Naive thymus-derived CD4-positive, alpha-beta T cell (primary cell): ENCODE data around the gene HIC1. TPM values are rescaled to one million over a fixed set of nuclear protein-coding genes. Genes with fewer than 3 reads are reported as not detected.

Source experiments
- ATAC-seq: fragments of 150-1000 bp; cut with Tn5 transposase; 2 replicates; pipeline ENCODE4 v1.10.0; 2021; ENCODE audit warnings: mild to moderate bottlenecking, moderate library complexity
- CTCF ChIA-PET: fragments of 350-600 bp; sonication (Branson Sonifier 250); formaldehyde crosslinking; loops from one replicate; lab custom pipeline; 2021; ENCODE audit warnings: antibody characterized with exemption; lab: Charles Lee
- POLR2A ChIA-PET: fragments of 350-600 bp; sonication (Branson Sonifier 250); formaldehyde crosslinking; loops from one replicate; lab custom pipeline; 2021; ENCODE audit warnings: antibody characterized with exemption, inconsistent platforms; lab: Charles Lee
- DNase-seq, 9 donors: peaks; one replicate each; pipeline versions ENCODE4 v3.0.0 to v3.0.0-alpha.2; 2020 to 2022; ENCODE audit warnings: mixed read lengths in 1 of 9
- H3K27ac ChIP-seq: one replicate; pipeline ENCODE4 v1.7.0; 2013; ENCODE audit warnings: mild to moderate bottlenecking, low read depth, low read length, moderate library complexity
- H3K27me3 ChIP-seq, 2 donors: one replicate each; pipeline ENCODE4 v1.7.0; 2013; ENCODE audit warnings: low read length in 2 of 2, mild to moderate bottlenecking in 2 of 2, moderate library complexity in 2 of 2; ENCODE audit not compliant: control insufficient read depth in 2 of 2, insufficient read depth in 2 of 2
- H3K36me3 ChIP-seq, 3 experiments: 1 replicate in 2 of 3; 2 replicates in 1 of 3; pipeline ENCODE4 v1.7.0; 2013; ENCODE audit warnings: low read length in 3 of 3, mild to moderate bottlenecking in 3 of 3, moderate library complexity in 1 of 3; ENCODE audit not compliant: insufficient read depth in 3 of 3, control insufficient read depth in 2 of 3
- H3K4me1 ChIP-seq, 2 donors: one replicate each; pipeline ENCODE4 v1.7.0; 2013; ENCODE audit warnings: low read length in 2 of 2, mild to moderate bottlenecking in 2 of 2, moderate library complexity in 1 of 2; ENCODE audit not compliant: control insufficient read depth in 2 of 2, insufficient read depth in 2 of 2
- H3K4me3 ChIP-seq: 2 replicates; pipeline ENCODE4 v1.7.0; 2013; ENCODE audit warnings: mild to moderate bottlenecking, low read length
- H3K9me3 ChIP-seq, 3 experiments: 1 replicate in 2 of 3; 2 replicates in 1 of 3; pipeline ENCODE4 v1.7.0; 2013; ENCODE audit warnings: low read length in 3 of 3; ENCODE audit not compliant: control insufficient read depth in 2 of 3
- H3K27ac Mint-ChIP-seq, 9 donors: one replicate each; pipeline ENCODE4 v1.8.0; 2020 to 2022; ENCODE audit warnings: mixed read lengths in 9 of 9, mild to moderate bottlenecking in 8 of 9, moderate library complexity in 5 of 9, inconsistent platforms in 2 of 9
- H3K27me3 Mint-ChIP-seq, 5 donors: one replicate each; pipeline ENCODE4 v1.8.0; 2021 to 2022; ENCODE audit warnings: mixed read lengths in 5 of 5, mild to moderate bottlenecking in 1 of 5
- H3K36me3 Mint-ChIP-seq, 5 donors: one replicate each; pipeline ENCODE4 v1.8.0; 2020 to 2022; ENCODE audit warnings: mixed read lengths in 5 of 5, mild to moderate bottlenecking in 3 of 5, inconsistent platforms in 1 of 5
- H3K4me1 Mint-ChIP-seq, 7 donors: one replicate each; pipeline ENCODE4 v1.8.0; 2020 to 2022; ENCODE audit warnings: mixed read lengths in 7 of 7, mild to moderate bottlenecking in 3 of 7, inconsistent platforms in 1 of 7
- H3K4me3 Mint-ChIP-seq, 10 donors: one replicate each; pipeline ENCODE4 v1.8.0; 2020 to 2022; ENCODE audit warnings: mild to moderate bottlenecking in 10 of 10, mixed read lengths in 10 of 10, moderate library complexity in 6 of 10, inconsistent platforms in 2 of 10
- H3K9me3 Mint-ChIP-seq, 11 donors: one replicate each; pipeline ENCODE4 v1.8.0; 2020 to 2022; ENCODE audit warnings: mixed read lengths in 11 of 11, mild to moderate bottlenecking in 4 of 11, inconsistent platforms in 1 of 11, moderate library complexity in 1 of 11
- intact Hi-C, 2 donors: fragments of 100-400 bp; cut with micrococcal nuclease; formaldehyde crosslinking; loops; one replicate each; pipeline ENCODE4 v1.15.1; 2023
- polyA plus RNA-seq, 2 donors: library from polyadenylated mRNA; unstranded; fragments of 300-500 nt; fragmentation: Illumina TruSeq; gene quantifications; one replicate each; pipeline ENCODE4 v1.2.3, GENCODE V29; 2021
- total RNA-seq, 6 experiments: library from RNA in 5 of 6; stranded (reverse) in 5 of 6; gene quantifications; 1 replicate in 5 of 6; 2 replicates in 1 of 6; pipeline ENCODE4 v1.2.3 and lab custom pipeline; 2021 to 2026

HIC1 gene
- total and polyA plus RNA-seq, 7 experiments from 2014 or later: 0.56 to 128 (median 1.7) TPM

DNA sequence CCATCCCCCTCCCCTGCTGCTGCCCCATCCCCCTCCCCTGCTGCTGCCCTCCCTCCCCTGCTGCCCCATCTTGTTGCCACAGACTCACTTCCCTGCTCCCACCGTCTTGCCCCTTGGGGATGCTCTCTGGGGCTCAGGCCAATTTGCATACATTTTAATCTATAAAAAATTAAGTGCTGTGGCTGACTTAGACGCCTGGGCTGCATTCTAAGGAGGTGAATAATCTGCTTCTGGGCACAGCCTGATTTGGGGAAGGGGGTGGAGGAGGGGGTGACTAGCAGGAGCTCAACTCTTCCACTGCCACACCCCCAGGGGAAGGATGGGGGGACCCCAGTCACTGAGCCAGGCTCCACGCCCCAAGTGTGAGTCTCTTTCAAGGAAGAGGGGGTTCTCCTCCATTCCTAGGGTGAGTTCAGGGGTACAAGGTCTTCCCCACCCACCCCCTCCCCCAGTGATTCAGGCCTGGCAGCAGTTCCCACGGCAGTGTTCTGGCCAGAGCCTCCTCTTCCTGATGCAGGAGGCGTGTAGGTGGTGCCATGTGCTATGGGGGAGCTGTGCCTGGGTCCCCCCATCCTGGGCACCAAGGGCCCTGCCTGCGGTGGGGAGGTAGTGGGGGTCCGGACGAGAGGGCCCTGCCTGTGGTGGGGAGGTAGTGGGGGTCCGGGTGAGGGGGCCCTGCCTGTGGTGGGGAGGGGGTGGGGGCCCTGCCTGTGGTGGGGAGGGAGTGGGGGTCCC lies 19.9 kb upstream of the HIC1 start:
- no peak overlapping the region for H3K4me3 ChIP-seq
- H3K9me3 ChIP-seq: no peaks in the 10 kb centered on the region
- H3K27ac ChIP-seq: no peak overlapping the region
- peak overlapping the region in 1 of 9 donors; percentile 19 for H3K27ac Mint-ChIP-seq
- H3K4me1 Mint-ChIP-seq: peaks cover 7 to 33% (median 23%) of the 10 kb centered on the region in 7 donors
- no peak overlapping the region for H3K4me3 Mint-ChIP-seq
- peaks cover 9 to 16% of the 10 kb centered on the region in 2 donors for H3K4me1 ChIP-seq
- CTCF ChIA-PET: interaction anchor here (0.6 kb wide), 1 partner anchor 313 kb away, joined by 3 read pairs; no protein-coding TSS in a partner anchor
- H3K9me3 Mint-ChIP-seq: no peaks in the 10 kb centered on the region
- DNase-seq: no peak
- intact Hi-C loops: loop anchor here in 1 of 2 donors (5.0 kb wide), 1 partner anchor 203 kb away; the partner anchor contains the start of gene RPA1
- ATAC-seq: no peak
- no peaks in the 10 kb centered on the region for H3K27me3 ChIP-seq
- POLR2A ChIA-PET: no interaction called here
- no peaks in the 10 kb centered on the region for H3K27me3 Mint-ChIP-seq
- peaks cover 0 to 64% (median 15%) of the 10 kb centered on the region in 3 experiments for H3K36me3 ChIP-seq
- peaks cover 0 to 18% (median 0%) of the 10 kb centered on the region in 5 donors for H3K36me3 Mint-ChIP-seq

DNA sequence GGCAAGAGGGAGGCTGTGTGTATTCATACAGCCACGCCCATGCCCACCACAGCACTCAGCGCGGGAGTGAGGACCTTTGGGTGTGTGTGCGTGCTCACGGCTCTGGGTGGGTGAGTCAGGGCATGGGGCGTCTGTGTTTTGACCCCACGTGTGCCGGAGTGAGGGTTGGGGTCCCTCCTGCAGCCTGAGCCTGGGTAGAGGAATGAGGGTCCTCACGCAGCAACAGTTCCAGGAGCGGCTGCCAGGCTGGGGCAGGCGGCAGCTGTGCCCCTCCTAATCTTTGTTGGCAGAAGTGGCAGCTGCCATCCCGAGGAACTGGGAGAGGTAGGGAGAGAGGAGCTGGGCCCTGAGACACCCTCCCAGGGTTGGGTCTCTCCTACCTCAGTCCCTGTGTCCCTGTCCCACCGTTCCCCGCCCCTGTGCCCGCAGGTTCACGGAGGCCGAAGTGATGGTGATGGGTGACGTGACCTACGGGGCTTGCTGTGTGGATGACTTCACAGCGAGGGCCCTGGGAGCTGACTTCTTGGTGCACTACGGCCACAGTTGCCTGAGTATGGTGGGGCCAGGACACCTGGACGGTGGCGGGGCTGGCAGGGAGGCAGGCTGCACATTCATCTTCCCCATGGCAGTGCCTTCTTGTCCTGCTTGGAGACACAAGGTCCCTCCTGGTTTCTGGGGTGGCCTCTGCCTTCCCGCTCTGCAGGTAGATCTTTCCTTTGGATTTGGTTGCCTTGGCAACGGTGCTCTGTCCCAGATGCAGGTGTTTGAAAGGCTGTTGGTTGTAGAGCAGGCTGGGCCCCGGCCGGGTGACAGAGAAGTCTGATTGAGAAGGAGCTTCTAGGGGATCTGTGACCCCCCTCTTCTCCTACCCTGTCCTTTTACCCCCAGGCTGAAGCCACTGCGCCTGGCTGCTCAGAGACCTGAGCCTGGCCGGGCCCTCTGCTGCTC lies 19.1 kb upstream of the HIC1 start:
- H3K27ac ChIP-seq: no peak overlapping the region
- H3K36me3 Mint-ChIP-seq: peaks cover 0 to 18% (median 0%) of the 10 kb centered on the region in 5 donors
- no peak overlapping the region for H3K27ac Mint-ChIP-seq
- ChIA-PET POLR2A (no interaction called here), CTCF (interaction anchor here (0.6 kb wide), 1 partner anchor 313 kb away, joined by 3 read pairs; no protein-coding TSS in a partner anchor)
- no peaks in the 10 kb centered on the region for H3K27me3 Mint-ChIP-seq
- no peak overlapping the region for H3K4me3 Mint-ChIP-seq
- no peaks in the 10 kb centered on the region for H3K27me3 ChIP-seq
- ATAC-seq (no peak), DNase-seq (no peak)
- no peak overlapping the region for H3K4me3 ChIP-seq
- intact Hi-C loops: no loop called here
- no peaks in the 10 kb centered on the region for H3K9me3 Mint-ChIP-seq
- peaks cover 2 to 31% (median 18%) of the 10 kb centered on the region in 7 donors for H3K4me1 Mint-ChIP-seq
- H3K4me1 ChIP-seq: peaks cover 6 to 13% of the 10 kb centered on the region in 2 donors
- H3K9me3 ChIP-seq: no peaks in the 10 kb centered on the region
- H3K36me3 ChIP-seq: peaks cover 0 to 64% (median 15%) of the 10 kb centered on the region in 3 experiments

DNA sequence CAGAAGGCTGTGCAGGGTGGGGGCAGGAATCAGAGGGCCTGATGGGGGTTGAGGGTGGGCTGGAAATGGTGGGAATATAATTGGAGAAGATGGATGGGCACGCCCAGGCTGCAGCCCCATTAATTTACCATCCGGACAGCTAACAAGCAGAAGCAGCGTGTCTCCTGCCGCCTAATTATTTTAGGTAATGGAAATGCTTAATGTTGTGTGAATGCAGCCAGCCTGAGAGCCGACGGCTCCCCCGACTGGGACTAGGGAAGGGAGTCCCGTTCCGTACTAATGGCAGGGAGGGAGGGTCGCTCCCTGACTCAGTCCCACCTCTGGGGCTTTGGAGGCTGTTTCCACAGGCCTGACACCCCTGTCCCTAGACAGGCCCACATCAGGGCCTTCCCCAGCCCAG lies 17.7 kb upstream of the HIC1 start:
- no peak for DNase-seq
- Histone ChIP-seq H3K9me3 (no peaks in the 10 kb centered on the region), H3K4me3 (no peak overlapping the region), H3K4me1 (peaks cover 0 to 8% of the 10 kb centered on the region in 2 donors), H3K36me3 (peaks cover 0 to 64% (median 15%) of the 10 kb centered on the region in 3 experiments), H3K27ac (no peak overlapping the region), H3K27me3 (no peaks in the 10 kb centered on the region)
- Mint-ChIP-seq H3K4me3 (peak overlapping the region in 1 of 10 donors; percentile 29), H3K4me1 (peaks cover 0 to 25% (median 15%) of the 10 kb centered on the region in 7 donors), H3K27me3 (no peaks in the 10 kb centered on the region), H3K27ac (no peak overlapping the region), H3K36me3 (peaks cover 0 to 18% (median 0%) of the 10 kb centered on the region in 5 donors), H3K9me3 (no peaks in the 10 kb centered on the region)
- intact Hi-C loops: no loop called here
- CTCF ChIA-PET: interaction anchor here (1.3 kb wide), 1 partner anchor 316 kb away, joined by 4 read pairs; no protein-coding TSS in a partner anchor
- ATAC-seq: no peak
- POLR2A ChIA-PET: interaction anchor here (1.3 kb wide), 1 partner anchor 10 kb away, joined by 4 read pairs; no protein-coding TSS in a partner anchor

DNA sequence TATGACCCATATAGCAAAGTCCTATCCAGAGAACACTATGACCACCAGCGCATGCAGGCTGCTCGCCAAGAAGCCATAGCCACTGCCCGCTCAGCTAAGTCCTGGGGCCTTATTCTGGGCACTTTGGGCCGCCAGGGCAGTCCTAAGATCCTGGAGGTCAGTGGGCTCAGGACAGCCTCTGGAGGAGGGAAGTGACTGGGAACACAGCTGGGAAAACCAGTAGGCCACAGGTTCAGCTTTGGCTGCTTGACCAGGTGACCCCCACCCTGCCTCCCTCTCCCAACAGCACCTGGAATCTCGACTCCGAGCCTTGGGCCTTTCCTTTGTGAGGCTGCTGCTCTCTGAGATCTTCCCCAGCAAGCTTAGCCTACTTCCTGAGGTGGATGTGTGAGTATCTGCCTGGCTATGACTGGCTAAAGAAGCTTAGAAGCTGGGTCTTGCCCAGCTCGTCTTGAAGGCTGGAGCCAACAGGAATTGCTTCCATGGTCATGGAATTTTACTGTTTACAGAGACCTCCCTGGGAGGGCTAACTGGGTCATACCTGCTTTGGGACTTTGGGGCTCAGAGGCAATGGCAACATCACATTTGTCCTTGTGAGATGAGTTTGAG lies 14.6 kb upstream of the HIC1 start:
- CTCF ChIA-PET: interaction anchor here (0.5 to 1.1 kb wide), 3 partner anchors 21 to 376 kb away, joined by 3 to 6 read pairs (median 3); no protein-coding TSS in a partner anchor
- peak overlapping the region in 9 of 10 donors; percentile 27 to 100 (median 90) for H3K4me3 Mint-ChIP-seq

DNA sequence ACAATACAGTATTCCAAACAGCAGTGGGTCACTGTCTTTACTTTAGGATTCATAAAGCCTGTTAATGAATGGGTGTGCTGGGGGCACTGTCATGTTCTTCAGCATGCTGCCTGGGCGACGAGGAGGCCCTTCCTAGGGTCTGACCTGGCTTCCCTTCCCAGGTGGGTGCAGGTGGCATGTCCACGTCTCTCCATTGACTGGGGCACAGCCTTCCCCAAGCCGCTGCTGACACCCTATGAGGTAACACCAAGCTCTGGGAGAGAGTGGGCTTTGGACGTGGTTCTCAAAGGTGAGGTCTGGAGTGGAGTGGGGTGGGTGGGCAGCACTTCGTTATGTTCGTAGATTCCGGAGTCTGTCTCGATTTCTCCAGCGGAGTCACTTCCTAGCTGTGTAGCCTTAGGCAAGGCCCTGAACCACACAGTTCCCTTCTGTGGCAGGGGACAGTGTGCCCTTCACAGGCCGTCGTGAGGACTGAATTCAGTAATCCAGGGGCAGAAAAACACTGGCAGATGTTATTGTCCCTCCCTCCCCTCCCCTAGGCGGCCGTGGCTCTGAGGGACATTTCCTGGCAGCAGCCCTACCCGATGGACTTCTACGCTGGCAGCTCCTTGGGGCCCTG lies 13.9 kb upstream of the HIC1 start:
- intact Hi-C loops: loop anchor here (1.0 to 5.0 kb wide), 13 partner anchors 11 to 584 kb away; partner anchors contain the start of genes DPH1 (in 2 of the 2), CRK (in 1 of the 2), INPP5K (in 1 of the 2) and MNT (in 1 of the 2)
- peak overlapping the region in 6 of 9 donors; percentile 51 to 99 (median 84) for H3K27ac Mint-ChIP-seq
- DNase-seq (no peak), ATAC-seq (no peak)
- H3K9me3 Mint-ChIP-seq: no peaks in the 10 kb centered on the region
- Histone ChIP-seq H3K27me3 (no peaks in the 10 kb centered on the region), H3K9me3 (no peaks in the 10 kb centered on the region), H3K36me3 (peaks cover 0 to 60% (median 19%) of the 10 kb centered on the region in 3 experiments), H3K4me3 (peak overlapping the region; percentile 86), H3K4me1 (peaks cover 8 to 16% of the 10 kb centered on the region in 2 donors), H3K27ac (peak overlapping the region; percentile 89)
- POLR2A ChIA-PET: interaction anchor here (0.5 to 1.6 kb wide), 6 partner anchors 9 to 355 kb away, joined by 3 to 4 read pairs (median 3); partner anchors contain the start of genes HIC1 and SMG6
- H3K27me3 Mint-ChIP-seq: no peaks in the 10 kb centered on the region
- H3K36me3 Mint-ChIP-seq: peaks cover 0 to 28% (median 0%) of the 10 kb centered on the region in 5 donors
- peak overlapping the region; percentile 36 to 100 (median 90) for H3K4me3 Mint-ChIP-seq
- H3K4me1 Mint-ChIP-seq: peaks cover 9 to 29% (median 22%) of the 10 kb centered on the region in 7 donors
- CTCF ChIA-PET: interaction anchor here (0.5 to 1.7 kb wide), 5 partner anchors 10 to 375 kb away, joined by 3 to 4 read pairs (median 3); no protein-coding TSS in a partner anchor

More for the DNA sequence above, 14.6 kb upstream of the HIC1 start:
- H3K9me3 ChIP-seq: no peaks in the 10 kb centered on the region
- POLR2A ChIA-PET: interaction anchor here (0.5 to 1.6 kb wide), 4 partner anchors 10 to 355 kb away, joined by 3 to 4 read pairs (median 4); partner anchors contain the start of gene HIC1
- peak overlapping the region in 6 of 9 donors; percentile 51 to 99 (median 84) for H3K27ac Mint-ChIP-seq
- peaks cover 8 to 16% of the 10 kb centered on the region in 2 donors for H3K4me1 ChIP-seq
- H3K36me3 Mint-ChIP-seq: peaks cover 0 to 28% (median 0%) of the 10 kb centered on the region in 5 donors
- ATAC-seq (no peak), DNase-seq (no peak)
- H3K9me3 Mint-ChIP-seq: no peaks in the 10 kb centered on the region
- peaks cover 0 to 67% (median 21%) of the 10 kb centered on the region in 3 experiments for H3K36me3 ChIP-seq
- H3K27me3 ChIP-seq: no peaks in the 10 kb centered on the region
- H3K27me3 Mint-ChIP-seq: no peaks in the 10 kb centered on the region
- intact Hi-C loops: loop anchor here (2.0 to 5.0 kb wide), 10 partner anchors 16 to 584 kb away; partner anchors contain the start of genes CRK (in 1 of the 2), INPP5K (in 1 of the 2), MNT (in 1 of the 2) and PITPNA (in 1 of the 2)
- no peak overlapping the region for H3K4me3 ChIP-seq
- peaks cover 9 to 29% (median 22%) of the 10 kb centered on the region in 7 donors for H3K4me1 Mint-ChIP-seq
- no peak overlapping the region for H3K27ac ChIP-seq
